Activated CD8-positive, alpha-beta T cell treated with anti-CD3 and anti-CD28 coated beads for 36 hours (primary cell): Measurements from ENCODE around the gene PUM2. TPM values are rescaled to one million over a fixed set of nuclear protein-coding genes. Genes with fewer than 3 reads are reported as not detected.

ENCODE experiments used
- ATAC-seq: fragments of 200-7000 bp; cut with Tn5 transposase; one replicate; pipeline ENCODE4 v1.10.0; 2021; ENCODE audit warnings: mild to moderate bottlenecking, moderate library complexity
- CTCF ChIA-PET: fragments of 350-600 bp; sonication (Branson Sonifier 250); formaldehyde crosslinking; loops from one replicate; lab custom pipeline; 2021; ENCODE audit warnings: antibody characterized with exemption; lab: Charles Lee
- POLR2A ChIA-PET: fragments of 350-600 bp; sonication (Branson Sonifier 250); formaldehyde crosslinking; loops from one replicate; lab custom pipeline; 2021; ENCODE audit warnings: antibody characterized with exemption; lab: Charles Lee
- DNase-seq: peaks from one replicate; pipeline ENCODE4 v3.0.0-alpha.2; 2020
- H3K27ac Mint-ChIP-seq: one replicate; pipeline ENCODE4 v1.8.0; 2021; ENCODE audit warnings: mild to moderate bottlenecking, mixed read lengths
- H3K27me3 Mint-ChIP-seq: one replicate; pipeline ENCODE4 v1.8.0; 2021; ENCODE audit warnings: mixed read lengths
- H3K36me3 Mint-ChIP-seq: one replicate; pipeline ENCODE4 v1.8.0; 2021; ENCODE audit warnings: low read depth, mixed read lengths
- H3K4me1 Mint-ChIP-seq: one replicate; pipeline ENCODE4 v1.8.0; 2021; ENCODE audit warnings: low read depth, mixed read lengths
- H3K4me3 Mint-ChIP-seq: one replicate; pipeline ENCODE4 v1.8.0; 2021; ENCODE audit warnings: mild to moderate bottlenecking, moderate library complexity, mixed read lengths
- H3K9me3 Mint-ChIP-seq: one replicate; pipeline ENCODE4 v1.8.0; 2021; ENCODE audit warnings: mixed read lengths
- CTCF ChIP-seq: fragments of 200-600 bp; IDR thresholded peaks from one replicate; pipeline ENCODE4 v1.8.0; 2022; ENCODE audit warnings: antibody characterized with exemption, mild to moderate bottlenecking
- intact Hi-C: fragments of 100-400 bp; cut with micrococcal nuclease; formaldehyde crosslinking; loops from one replicate; pipeline ENCODE4 v1.10.0; 2022
- total RNA-seq, 2 experiments: library from RNA; stranded (reverse); gene quantifications; one replicate each; pipeline ENCODE4 v1.2.3, GENCODE V29; 2021

Gene PUM2
- total RNA-seq, 2 experiments from 2014 or later, result 104 TPM

DNA sequence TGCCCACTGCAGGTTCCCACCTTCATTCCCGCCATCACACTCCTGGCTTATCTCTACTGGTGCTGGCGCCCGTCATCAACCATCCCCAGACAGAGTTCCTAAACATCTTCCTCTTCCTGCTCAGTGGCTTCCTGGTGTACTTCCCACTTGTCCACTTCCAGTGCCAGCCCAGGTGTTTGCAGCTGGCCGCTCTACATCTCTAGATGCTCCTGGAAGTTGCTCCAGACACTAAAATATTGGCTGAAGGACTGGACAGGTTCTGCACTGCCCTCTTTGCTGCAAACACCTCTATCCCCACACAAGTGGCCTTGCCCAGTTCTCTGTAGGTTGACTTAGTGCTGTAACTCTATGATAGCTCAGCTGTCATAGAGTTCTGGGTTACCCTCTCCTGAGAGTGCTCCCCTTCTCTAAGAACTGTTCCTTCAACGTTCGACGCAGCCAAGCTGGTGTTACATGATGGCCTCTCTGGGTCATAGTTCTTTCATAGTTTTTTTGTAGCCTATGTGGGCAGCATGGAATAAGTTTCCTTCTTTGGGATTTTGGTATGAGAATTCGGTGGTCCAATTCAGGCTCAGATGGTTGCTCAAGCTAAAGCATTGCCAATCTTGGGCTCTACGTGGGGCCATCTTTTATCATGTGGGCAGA lies 45.8 kb upstream of the PUM2 start:
- H3K27me3 Mint-ChIP-seq, result no peaks in the 10 kb centered on the region
- H3K36me3 Mint-ChIP-seq, result no peaks in the 10 kb centered on the region
- DNase-seq (no peak), ATAC-seq (no peak)
- POLR2A ChIA-PET, result no interaction called here
- CTCF ChIA-PET, result interaction anchor here (0.8 kb wide), 1 partner anchor 8 kb away, joined by 3 read pairs; no protein-coding TSS in a partner anchor
- no peaks in the 10 kb centered on the region for H3K4me1 Mint-ChIP-seq
- no peaks in the 10 kb centered on the region for H3K9me3 Mint-ChIP-seq
- no peak for TF ChIP-seq CTCF
- H3K27ac Mint-ChIP-seq, result no peak overlapping the region
- H3K4me3 Mint-ChIP-seq, result no peak overlapping the region
- intact Hi-C loops, result no loop called here

DNA sequence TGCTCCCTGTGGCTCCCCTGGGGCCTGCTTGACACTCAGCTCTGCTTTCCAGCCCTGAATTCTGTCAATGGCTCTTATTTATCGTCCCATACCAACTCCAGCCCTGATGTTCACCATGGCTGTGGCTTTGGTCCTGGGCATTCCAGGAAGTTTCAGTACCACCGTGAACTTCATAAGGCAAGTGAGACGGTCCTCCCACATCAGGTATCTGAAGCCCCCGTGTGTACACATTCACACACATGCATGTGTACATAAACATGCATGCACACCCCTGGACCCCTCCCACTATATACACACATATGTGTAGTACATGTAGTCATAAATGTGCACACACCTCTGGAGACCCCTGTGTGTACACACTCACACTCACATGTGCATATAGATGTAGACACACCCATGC lies 43.3 kb upstream of the PUM2 start:
- Mint-ChIP-seq H3K36me3 (no peaks in the 10 kb centered on the region), H3K4me1 (no peaks in the 10 kb centered on the region), H3K27me3 (no peaks in the 10 kb centered on the region), H3K27ac (no peak overlapping the region), H3K4me3 (no peak overlapping the region), H3K9me3 (no peaks in the 10 kb centered on the region)
- CTCF ChIA-PET, result no interaction called here
- TF ChIP-seq CTCF, result no peak
- POLR2A ChIA-PET, result no interaction called here
- intact Hi-C loops, result no loop called here
- DNase-seq (no peak), ATAC-seq (no peak)

- H3K4me3 Mint-ChIP-seq, result no peak overlapping the region
- DNase-seq, result no peak
- no peak for ATAC-seq
- no peaks in the 10 kb centered on the region for H3K36me3 Mint-ChIP-seq
- H3K27me3 Mint-ChIP-seq, result no peaks in the 10 kb centered on the region
- H3K27ac Mint-ChIP-seq, result no peak overlapping the region
- ChIA-PET POLR2A (interaction anchor here (1.2 kb wide), 1 partner anchor 12 kb away, joined by 3 read pairs; no protein-coding TSS in a partner anchor), CTCF (no interaction called here)
- TF ChIP-seq CTCF, result no peak
- H3K4me1 Mint-ChIP-seq, result no peaks in the 10 kb centered on the region
- H3K9me3 Mint-ChIP-seq, result no peaks in the 10 kb centered on the region
- intact Hi-C loops, result no loop called here
Observed at GRCh38 chr2:20391951-20392699, 41.5 kb upstream of the PUM2 start.

DNA sequence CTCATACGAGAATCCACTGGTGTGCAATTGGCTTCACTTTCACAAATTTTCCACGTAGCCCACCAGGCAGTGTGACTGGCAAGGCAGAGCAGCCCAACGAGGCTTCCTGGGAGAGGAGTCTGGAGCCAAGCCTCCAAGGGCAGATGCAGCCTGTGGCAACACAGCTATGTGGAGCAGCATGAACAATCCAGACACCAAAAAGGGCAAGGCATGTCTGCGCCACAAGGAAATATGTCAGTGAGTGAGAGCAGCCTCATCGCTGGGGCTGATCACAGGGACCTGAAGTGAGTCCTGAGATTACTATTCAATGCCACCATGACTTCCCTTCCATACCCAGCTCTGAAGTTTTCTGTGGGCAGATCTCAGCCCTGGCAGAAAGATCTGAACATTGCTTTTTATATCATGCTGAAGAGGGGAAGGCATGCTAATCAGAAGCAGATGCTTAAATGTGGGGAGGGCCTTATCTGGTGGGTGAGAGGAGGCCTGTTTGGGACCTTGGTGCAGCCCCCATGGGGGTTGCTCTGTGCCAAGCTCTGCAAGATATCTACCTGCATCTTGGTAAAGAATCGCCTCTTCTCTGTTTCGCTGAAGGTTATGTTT lies 40.0 kb upstream of the PUM2 start:
- ATAC-seq (no peak), DNase-seq (no peak)
- Mint-ChIP-seq H3K27me3 (no peaks in the 10 kb centered on the region), H3K9me3 (no peaks in the 10 kb centered on the region), H3K4me1 (no peaks in the 10 kb centered on the region), H3K27ac (no peak overlapping the region), H3K36me3 (no peaks in the 10 kb centered on the region), H3K4me3 (no peak overlapping the region)
- no peak for TF ChIP-seq CTCF
- CTCF ChIA-PET, result interaction anchor here (0.9 to 1.2 kb wide), 2 partner anchors 13 to 21 kb away, joined by 3 read pairs; no protein-coding TSS in a partner anchor
- intact Hi-C loops, result no loop called here
- POLR2A ChIA-PET, result no interaction called here
